OCI-LY7 (cell line): ENCODE measurements around the gene KANSL1.

Source experiments
- EZH2phosphoT487 ChIP-seq: fragments of 200-600 bp; sonication (generic); IDR thresholded peaks from 2 replicates; pipeline ENCODE4 v1.6.1; 2018; ENCODE audit warnings: low read depth, borderline replicate concordance, mild to moderate bottlenecking, mixed run types, antibody characterized with exemption, low read length, moderate library complexity, mixed read lengths
- TF ChIP-seq, protein P1 (sequence below): fragments of 200-600 bp; sonication (generic); conservative IDR thresholded peaks from 2 replicates; pipeline ENCODE4 v1.5.1; 2014; ENCODE audit warnings: mild to moderate bottlenecking, antibody characterized with exemption, low read length, moderate library complexity, mixed read lengths

DNA sequence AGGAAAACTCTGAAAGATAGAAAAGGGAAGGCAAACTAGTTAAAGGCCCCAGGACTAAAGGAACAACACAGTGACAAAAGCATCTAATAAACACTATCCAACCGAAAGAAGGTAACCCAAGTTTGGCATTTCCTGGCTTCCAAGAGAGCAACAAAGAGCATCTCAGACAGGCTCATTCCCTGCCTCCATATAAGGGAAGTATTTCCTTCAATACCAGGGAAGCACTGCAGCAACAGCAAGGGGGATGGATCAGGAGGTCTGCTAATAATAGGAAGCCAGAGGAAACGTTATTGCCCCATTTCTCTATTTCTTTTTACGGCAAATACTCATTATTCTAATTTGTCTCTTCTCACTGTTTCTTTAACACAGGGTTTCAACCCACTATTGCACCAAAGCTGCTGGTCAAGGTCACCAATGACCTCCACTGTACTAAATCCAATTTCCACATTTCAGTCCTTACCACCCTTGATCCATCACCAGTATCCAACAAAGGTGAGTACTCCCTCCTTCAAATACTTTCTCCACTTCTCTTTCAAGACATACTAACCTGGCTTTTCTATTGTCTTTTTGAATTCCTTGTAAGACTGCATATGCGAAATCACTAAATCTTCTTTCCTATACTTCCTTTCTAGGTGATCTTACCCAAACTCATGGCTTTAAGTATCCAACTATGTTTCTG, 86.1 kb downstream of the KANSL1 start:
- no peak for TF ChIP-seq EZH2phosphoT487
- TF ChIP-seq, protein P1, sequence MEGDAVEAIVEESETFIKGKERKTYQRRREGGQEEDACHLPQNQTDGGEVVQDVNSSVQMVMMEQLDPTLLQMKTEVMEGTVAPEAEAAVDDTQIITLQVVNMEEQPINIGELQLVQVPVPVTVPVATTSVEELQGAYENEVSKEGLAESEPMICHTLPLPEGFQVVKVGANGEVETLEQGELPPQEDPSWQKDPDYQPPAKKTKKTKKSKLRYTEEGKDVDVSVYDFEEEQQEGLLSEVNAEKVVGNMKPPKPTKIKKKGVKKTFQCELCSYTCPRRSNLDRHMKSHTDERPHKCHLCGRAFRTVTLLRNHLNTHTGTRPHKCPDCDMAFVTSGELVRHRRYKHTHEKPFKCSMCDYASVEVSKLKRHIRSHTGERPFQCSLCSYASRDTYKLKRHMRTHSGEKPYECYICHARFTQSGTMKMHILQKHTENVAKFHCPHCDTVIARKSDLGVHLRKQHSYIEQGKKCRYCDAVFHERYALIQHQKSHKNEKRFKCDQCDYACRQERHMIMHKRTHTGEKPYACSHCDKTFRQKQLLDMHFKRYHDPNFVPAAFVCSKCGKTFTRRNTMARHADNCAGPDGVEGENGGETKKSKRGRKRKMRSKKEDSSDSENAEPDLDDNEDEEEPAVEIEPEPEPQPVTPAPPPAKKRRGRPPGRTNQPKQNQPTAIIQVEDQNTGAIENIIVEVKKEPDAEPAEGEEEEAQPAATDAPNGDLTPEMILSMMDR, result no peak
